B cell (primary cell): ENCODE results near the gene TMEM106C. TPM values are rescaled to one million over a fixed set of nuclear protein-coding genes. Genes with fewer than 3 reads are reported as not detected.

ENCODE experiments used
- ATAC-seq: fragments of 200-7000 bp; cut with Tn5 transposase; one replicate; pipeline ENCODE4 v1.10.0; 2021; ENCODE audit warnings: low read depth, mild to moderate bottlenecking, moderate number of reproducible peaks, moderate library complexity
- CTCF ChIA-PET: fragments of 350-600 bp; sonication (Branson Sonifier 250); formaldehyde crosslinking; loops from one replicate; lab custom pipeline; 2021; ENCODE audit warnings: antibody characterized with exemption, inconsistent platforms; lab: Charles Lee
- POLR2A ChIA-PET: fragments of 350-600 bp; sonication (Branson Sonifier 250); formaldehyde crosslinking; loops from one replicate; lab custom pipeline; 2021; ENCODE audit warnings: antibody characterized with exemption; lab: Charles Lee
- DNase-seq: peaks from one replicate; pipeline ENCODE4 v3.0.0; 2013
- H2AFZ ChIP-seq: 2 replicates; pipeline ENCODE4 v1.6.1; 2012; ENCODE audit warnings: mild to moderate bottlenecking, low read depth, low read length; ENCODE audit not compliant: insufficient read depth, poor library complexity, severe bottlenecking
- H3K27ac ChIP-seq, 2 donors: 1 replicate in 1 of 2; 2 replicates in 1 of 2; pipeline ENCODE4 v1.5.1; 2012 to 2013; ENCODE audit warnings: low read length in 2 of 2, mild to moderate bottlenecking in 2 of 2, moderate library complexity in 1 of 2
- H3K27me3 ChIP-seq, 4 experiments: fragments of 200-600 bp in 1 of 4; sonication (generic) in 1 of 4; replicated peaks in 1 of 4; 1 replicate in 2 of 4; 2 replicates in 2 of 4; pipeline versions ENCODE4 v1.6.1 to v1.7.0; 2013 to 2016; ENCODE audit warnings: low read length in 3 of 4, mild to moderate bottlenecking in 2 of 4, mixed read lengths in 1 of 4, moderate library complexity in 1 of 4; ENCODE audit not compliant: insufficient read depth in 4 of 4, control insufficient read depth in 3 of 4; ENCODE audit errors: control extremely low read depth in 1 of 4
- H3K36me3 ChIP-seq, 2 experiments: replicated peaks in 1 of 2; 1 replicate in 1 of 2; 2 replicates in 1 of 2; pipeline versions ENCODE4 v1.6.1 to v1.7.1; 2013; ENCODE audit warnings: low read length in 1 of 2; ENCODE audit not compliant: insufficient read depth in 2 of 2, control insufficient read depth in 1 of 2; ENCODE audit errors: control extremely low read depth in 1 of 2, extremely low read depth in 1 of 2
- H3K4me1 ChIP-seq, 2 donors: fragments of 200-600 bp in 1 of 2; sonication (generic) in 1 of 2; 1 replicate in 1 of 2; 2 replicates in 1 of 2; pipeline versions ENCODE4 v1.5.1 to v1.6.1; 2013 to 2017; ENCODE audit warnings: low read length in 2 of 2; ENCODE audit not compliant: control insufficient read depth in 2 of 2, insufficient read depth in 2 of 2
- H3K4me2 ChIP-seq: replicated peaks from 2 replicates; pipeline ENCODE3; 2012; ENCODE audit warnings: mild to moderate bottlenecking, low read depth, low read length; ENCODE audit not compliant: poor library complexity, severe bottlenecking
- H3K4me3 ChIP-seq, 5 experiments: fragments of 200-600 bp in 1 of 5; sonication (generic) in 1 of 5; 1 replicate in 3 of 5; 2 replicates in 2 of 5; pipeline versions ENCODE4 v1.5.1 to v1.7.0; 2011 to 2016; ENCODE audit warnings: low read length in 4 of 5, mild to moderate bottlenecking in 4 of 5, low read depth in 2 of 5, control low read depth in 1 of 5, moderate library complexity in 1 of 5; ENCODE audit not compliant: insufficient read depth in 1 of 5; ENCODE audit errors: control extremely low read depth in 1 of 5, extremely low read depth in 1 of 5
- H3K79me2 ChIP-seq: fragments of 200-600 bp; sonication (generic); one replicate; pipeline ENCODE4 v1.6.0; 2016; ENCODE audit warnings: low read length; ENCODE audit not compliant: control insufficient read depth, insufficient read depth
- H3K9ac ChIP-seq: fragments of 200-600 bp; sonication (generic); 2 replicates; pipeline ENCODE4 v1.6.1; 2017; ENCODE audit warnings: mild to moderate bottlenecking, low read length, moderate library complexity
- H3K9me3 ChIP-seq, 3 donors: one replicate each; pipeline versions ENCODE4 v1.6.1 to v1.7.1; 2013; ENCODE audit warnings: low read length in 2 of 3; ENCODE audit not compliant: control insufficient read depth in 2 of 3, insufficient read depth in 1 of 3; ENCODE audit errors: control extremely low read depth in 1 of 3
- H4K20me1 ChIP-seq: 2 replicates; pipeline ENCODE4 v1.6.0; 2012; ENCODE audit warnings: mild to moderate bottlenecking, low read length; ENCODE audit not compliant: insufficient read depth, control insufficient read depth, poor library complexity, severe bottlenecking
- H3K27ac Mint-ChIP-seq: one replicate; pipeline ENCODE4 v1.8.0; 2021; ENCODE audit warnings: mixed read lengths
- H3K27me3 Mint-ChIP-seq: one replicate; pipeline ENCODE4 v1.8.0; 2021; ENCODE audit warnings: mixed read lengths
- H3K4me1 Mint-ChIP-seq: one replicate; pipeline ENCODE4 v1.8.0; 2021; ENCODE audit warnings: mixed read lengths
- H3K4me3 Mint-ChIP-seq: one replicate; pipeline ENCODE4 v1.8.0; 2021; ENCODE audit warnings: mixed read lengths
- H3K9me3 Mint-ChIP-seq: one replicate; pipeline ENCODE4 v1.8.0; 2022; ENCODE audit warnings: mixed read lengths; ENCODE audit not compliant: insufficient read depth
- CTCF ChIP-seq: fragments of 200-600 bp; IDR thresholded peaks from one replicate; pipeline ENCODE4 v1.8.0; 2022; ENCODE audit warnings: antibody characterized with exemption, mild to moderate bottlenecking
- EZH2 ChIP-seq: IDR thresholded peaks from 2 replicates; pipeline ENCODE4 v1.6.1; 2012; ENCODE audit warnings: borderline replicate concordance, low read depth, mild to moderate bottlenecking, moderate library complexity, low read length; ENCODE audit not compliant: insufficient read depth, poor library complexity, severe bottlenecking
- WGBS: methylation state at CpG from one replicate; pipeline ENCODE4 v1.1.5; 2013; ENCODE audit warnings: missing lambda C conversion rate; ENCODE audit not compliant: insufficient coverage; 5-methylcytosine and 5-hydroxymethylcytosine counted together
- intact Hi-C: fragments of 100-400 bp; cut with micrococcal nuclease; formaldehyde crosslinking; loops from one replicate; pipeline ENCODE4 v1.10.0; 2022
- polyA plus RNA-seq: library from polyadenylated mRNA; depleted of rRNA; stranded (reverse); fragments of >200 nt; gene quantifications from 2 replicates; pipeline ENCODE4 v1.2.3, GENCODE V29; 2012
- total RNA-seq, 2 donors: library from RNA; stranded (reverse); fragments of 120-200 nt in 1 of 2; gene quantifications; 1 replicate in 1 of 2; 2 replicates in 1 of 2; pipeline versions ENCODE4 v1.2.3 to v1.2.4, GENCODE V29; 2013 to 2022

TMEM106C gene
- total and polyA plus RNA-seq, 2 donors (not counting 1 experiment from before 2014, with no cell fraction given) = 37.5 to 44.2 TPM

DNA sequence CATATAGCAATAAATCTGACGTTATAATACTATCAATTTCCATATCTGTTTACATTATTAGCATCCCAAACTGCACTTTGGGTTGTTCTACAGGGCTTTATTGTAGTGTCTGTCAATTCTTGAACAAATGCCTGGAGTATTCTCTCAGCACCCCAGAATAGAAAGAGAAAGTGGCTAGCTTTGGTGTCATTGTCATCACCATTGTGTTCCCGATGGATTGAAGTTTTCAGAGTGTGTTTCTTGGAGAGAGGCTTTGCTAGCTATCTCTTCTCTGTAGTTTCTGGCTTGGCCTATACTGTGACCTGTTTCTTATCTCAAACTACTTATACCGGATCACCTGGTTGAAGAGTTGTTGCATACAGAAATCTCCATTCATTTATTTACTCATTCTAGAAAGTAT is 6.4 kb downstream of the TMEM106C start:
- H3K27me3 Mint-ChIP-seq = no peaks in the 10 kb centered on the region
- no peaks in the 10 kb centered on the region for H3K79me2 ChIP-seq
- H3K4me1 Mint-ChIP-seq = peaks cover 4% of the 10 kb centered on the region
- H3K27me3 ChIP-seq = no peaks in the 10 kb centered on the region
- H3K9me3 ChIP-seq = no peaks in the 10 kb centered on the region
- H3K4me2 ChIP-seq = no peak overlapping the region
- no peaks in the 10 kb centered on the region for H4K20me1 ChIP-seq
- H3K9me3 Mint-ChIP-seq = no peaks in the 10 kb centered on the region
- no CpG with 5 or more reads among the region's 3 CpGs for WGBS
- ATAC-seq (no peak), DNase-seq (no peak)
- H3K27ac ChIP-seq = no peak overlapping the region
- H3K4me1 ChIP-seq = no peaks in the 10 kb centered on the region
- CTCF ChIA-PET = no interaction called here
- H2AFZ ChIP-seq = no peak overlapping the region
- H3K4me3 Mint-ChIP-seq = no peak overlapping the region
- no peak overlapping the region for H3K27ac Mint-ChIP-seq
- H3K4me3 ChIP-seq = no peak overlapping the region
- H3K9ac ChIP-seq = no peak overlapping the region
- POLR2A ChIA-PET = no interaction called here
- intact Hi-C loops = no loop called here
- TF ChIP-seq CTCF (no peak), EZH2 (no peak)
- H3K36me3 ChIP-seq = peaks cover 0 to 17% of the 10 kb centered on the region in 2 experiments

GRCh38 chr12:47970843-47971242 is 7.4 kb downstream of the TMEM106C start:
- no peak overlapping the region for H3K9ac ChIP-seq
- H2AFZ ChIP-seq = no peak overlapping the region
- no peak overlapping the region for H3K27ac ChIP-seq
- ChIA-PET POLR2A (no interaction called here), CTCF (interaction anchor here (1.3 kb wide), 1 partner anchor 71 kb away, joined by 3 read pairs; no protein-coding TSS in a partner anchor)
- no peaks in the 10 kb centered on the region for H3K4me1 ChIP-seq
- WGBS = 100% methylated on average over 6 of the region's 7 CpGs
- peaks cover 0 to 12% of the 10 kb centered on the region in 2 experiments for H3K36me3 ChIP-seq
- TF ChIP-seq EZH2 = no peak
- TF ChIP-seq CTCF = no peak
- no peaks in the 10 kb centered on the region for H3K79me2 ChIP-seq
- DNase-seq (no peak), ATAC-seq (no peak)
- intact Hi-C loops = no loop called here
- no peaks in the 10 kb centered on the region for H3K27me3 Mint-ChIP-seq
- H3K27me3 ChIP-seq = no peaks in the 10 kb centered on the region
- H3K4me3 ChIP-seq = no peak overlapping the region
- H3K9me3 Mint-ChIP-seq = no peaks in the 10 kb centered on the region
- H3K27ac Mint-ChIP-seq = no peak overlapping the region
- H4K20me1 ChIP-seq = no peaks in the 10 kb centered on the region
- no peaks in the 10 kb centered on the region for H3K9me3 ChIP-seq
- no peak overlapping the region for H3K4me2 ChIP-seq
- no peaks in the 10 kb centered on the region for H3K4me1 Mint-ChIP-seq
- H3K4me3 Mint-ChIP-seq = no peak overlapping the region
